ENCODE measurements around the gene TEX261. TPM values are rescaled to one million over a fixed set of nuclear protein-coding genes. Genes with fewer than 3 reads are reported as not detected.
"Not testable (repeated sequence)": the region's sequence is repeated elsewhere in the genome, so short reads cannot be mapped to it uniquely, and the experiment has no call there.

The TEX261 gene
- total RNA-seq, 2 donors from 2014 or later: 12.1 to 53.6 TPM

- Mint-ChIP-seq H3K36me3 (no peaks in the 10 kb centered on the region), H3K9me3 (no peaks in the 10 kb centered on the region), H3K27ac (no peak overlapping the region)
- ATAC-seq (no peak), DNase-seq (ENCODE audit: low spot score in 2 of 2) (no peak)
These were observed 9.5 kb upstream of the TEX261 start for GRCh38 chr2:71003966-71004755.

- H3K36me3 Mint-ChIP-seq: no peaks in the 10 kb centered on the region
- ATAC-seq (no peak), DNase-seq (ENCODE audit: low spot score in 2 of 2) (no peak)
- no peak overlapping the region for H3K27ac Mint-ChIP-seq
- H3K9me3 Mint-ChIP-seq: no peaks in the 10 kb centered on the region
These were observed 8.7 kb upstream of the TEX261 start for GRCh38 chr2:71003396-71003795.

- Mint-ChIP-seq H3K9me3 (no peaks in the 10 kb centered on the region), H3K27ac (peak overlapping the region in 1 of 2 donors; percentile 85)
These were observed 7.4 kb upstream of the TEX261 start for GRCh38 chr2:71001981-71002570.

GRCh38 chr2:71001592-71001927, 6.9 kb upstream of the TEX261 start:
- peak overlapping the region in 1 of 2 donors; percentile 85 for H3K27ac Mint-ChIP-seq
- H3K9me3 Mint-ChIP-seq: no peaks in the 10 kb centered on the region
- DNase-seq (ENCODE audit: low spot score in 2 of 2) (no peak), ATAC-seq (peak in 1 of 2 donors; percentile 2)
- H3K36me3 Mint-ChIP-seq: no peaks in the 10 kb centered on the region

More at GRCh38 chr2:71001981-71002570, 7.4 kb upstream of the TEX261 start:
- H3K36me3 Mint-ChIP-seq: no peaks in the 10 kb centered on the region
- no peak for DNase-seq (ENCODE audit: low spot score in 2 of 2)
- ATAC-seq: no peak

- DNase-seq (ENCODE audit: low spot score in 2 of 2) (peak; percentile 84 to 86), ATAC-seq (peak; percentile 93 to 95)
- Mint-ChIP-seq H3K27ac (peak overlapping the region; percentile 85 to 90), H3K36me3 (no peaks in the 10 kb centered on the region), H3K9me3 (no peaks in the 10 kb centered on the region)
These were observed 6.3 kb upstream of the TEX261 start for GRCh38 chr2:71000780-71001591.

- DNase-seq (ENCODE audit: low spot score in 2 of 2): peak in 1 of 2 donors; percentile 18
- H3K36me3 Mint-ChIP-seq, H3K27ac Mint-ChIP-seq, ATAC-seq, H3K9me3 Mint-ChIP-seq: not testable (repeated sequence)
These were observed 5.3 kb upstream of the TEX261 start for GRCh38 chr2:70999931-71000330.

GRCh38 chr2:70999362-70999761, 4.7 kb upstream of the TEX261 start:
- Mint-ChIP-seq H3K36me3 (no peaks in the 10 kb centered on the region), H3K27ac (peak overlapping the region in 1 of 2 donors; percentile 24), H3K9me3 (no peaks in the 10 kb centered on the region)
- ATAC-seq (no peak), DNase-seq (ENCODE audit: low spot score in 2 of 2) (peak in 1 of 2 donors; percentile 52)

- DNase-seq (ENCODE audit: low spot score in 2 of 2): peak in 1 of 2 donors; percentile 18
- H3K27ac Mint-ChIP-seq: peak overlapping the region in 1 of 2 donors; percentile 24
- not testable (repeated sequence) for H3K9me3 Mint-ChIP-seq, ATAC-seq, H3K36me3 Mint-ChIP-seq
These were observed 4.2 kb upstream of the TEX261 start for GRCh38 chr2:70998885-70999284.

GRCh38 chr2:70995426-70995729, 705 bp upstream of the TEX261 start:
- peaks cover 6 to 7% of the 10 kb centered on the region in 2 donors for H3K36me3 Mint-ChIP-seq
- no peaks in the 10 kb centered on the region for H3K9me3 Mint-ChIP-seq
- ATAC-seq (peak; percentile 33 to 54), DNase-seq (ENCODE audit: low spot score in 2 of 2) (peak in 1 of 2 donors; percentile 53)
- peak overlapping the region in 1 of 2 donors; percentile 90 for H3K27ac Mint-ChIP-seq

- peaks cover 6 to 7% of the 10 kb centered on the region in 2 donors for H3K36me3 Mint-ChIP-seq
- peak; percentile 36 to 76 for ATAC-seq
- DNase-seq (ENCODE audit: low spot score in 2 of 2): peak; percentile 49 to 83
- no peaks in the 10 kb centered on the region for H3K9me3 Mint-ChIP-seq
- peak overlapping the region; percentile 90 to 97 for H3K27ac Mint-ChIP-seq
These were observed 519 bp downstream of the TEX261 start for GRCh38 chr2:70994009-70994698.

GRCh38 chr2:70992945-70993853, 1.5 kb downstream of the TEX261 start:
- Mint-ChIP-seq H3K27ac (peak overlapping the region; percentile 90 to 97), H3K9me3 (no peaks in the 10 kb centered on the region), H3K36me3 (peaks cover 6 to 14% of the 10 kb centered on the region in 2 donors)
- ATAC-seq (no peak), DNase-seq (ENCODE audit: low spot score in 2 of 2) (peak in 1 of 2 donors; percentile 43)

GRCh38 chr2:70991742-70992141, 2.9 kb downstream of the TEX261 start:
- Mint-ChIP-seq H3K27ac (peak overlapping the region in 1 of 2 donors; percentile 90), H3K36me3 (peaks cover 6 to 14% of the 10 kb centered on the region in 2 donors), H3K9me3 (no peaks in the 10 kb centered on the region)
- DNase-seq (ENCODE audit: low spot score in 2 of 2): peak in 1 of 2 donors; percentile 40
- no peak for ATAC-seq

- H3K36me3 Mint-ChIP-seq: peaks cover 6 to 20% of the 10 kb centered on the region in 2 donors
These were observed 3.5 kb downstream of the TEX261 start for GRCh38 chr2:70991142-70991541.

GRCh38 chr2:70990216-70990615, 4.5 kb downstream of the TEX261 start:
- no peak overlapping the region for H3K27ac Mint-ChIP-seq
- H3K36me3 Mint-ChIP-seq: peaks cover 6 to 27% of the 10 kb centered on the region in 2 donors
- peak in 1 of 2 donors; percentile 42 for DNase-seq (ENCODE audit: low spot score in 2 of 2)
- H3K9me3 Mint-ChIP-seq: no peaks in the 10 kb centered on the region
- ATAC-seq: no peak

More at GRCh38 chr2:70991142-70991541, 3.5 kb downstream of the TEX261 start:
- Mint-ChIP-seq H3K9me3 (no peaks in the 10 kb centered on the region), H3K27ac (peak overlapping the region in 1 of 2 donors; percentile 90)
- no peak for ATAC-seq
- peak in 1 of 2 donors; percentile 25 for DNase-seq (ENCODE audit: low spot score in 2 of 2)

GRCh38 chr2:70988726-70989648, 5.7 kb downstream of the TEX261 start:
- DNase-seq (ENCODE audit: low spot score in 2 of 2) (peak in 1 of 2 donors; percentile 47), ATAC-seq (no peak)
- no peak overlapping the region for H3K27ac Mint-ChIP-seq
- no peaks in the 10 kb centered on the region for H3K9me3 Mint-ChIP-seq
- H3K36me3 Mint-ChIP-seq: peaks cover 4 to 24% of the 10 kb centered on the region in 2 donors

All from activated naive CD4-positive, alpha-beta T cell treated with anti-CD3 and anti-CD28 coated beads, Interleukin-2, amount 50 U/mL, for 72 hours (primary cell).